H1 (cell line): ENCODE measurements around the gene ARMH4.

ENCODE experiments used
- EP300 ChIP-seq, 2 experiments: IDR thresholded peaks; 1 replicate in 1 of 2; 2 replicates in 1 of 2; pipeline ENCODE4 v1.6.1; 2011 to 2012; ENCODE audit warnings: low read depth in 2 of 2, low read length in 2 of 2, mild to moderate bottlenecking in 2 of 2, borderline replicate concordance in 1 of 2, inconsistent platforms in 1 of 2, moderate library complexity in 1 of 2
- EZH2 ChIP-seq: fragments of 200-600 bp; sonication (generic); IDR thresholded peaks from 2 replicates; pipeline ENCODE4 v1.7.1; 2012; ENCODE audit warnings: low read depth, mild to moderate bottlenecking, moderate library complexity, low read length, inconsistent platforms; ENCODE audit not compliant: severe bottlenecking
- POLR2A ChIP-seq, 2 experiments: IDR thresholded peaks; 1 replicate in 1 of 2; 2 replicates in 1 of 2; pipeline ENCODE4 v1.6.1; 2011; ENCODE audit warnings: low read depth in 2 of 2, low read length in 2 of 2, mild to moderate bottlenecking in 2 of 2; ENCODE audit errors: control extremely low read depth in 1 of 2
- SIX5 ChIP-seq: IDR thresholded peaks from 2 replicates; pipeline ENCODE4 v1.6.1; 2011; ENCODE audit warnings: mild to moderate bottlenecking, low read depth, low read length
- TAF1 ChIP-seq: IDR thresholded peaks from 2 replicates; pipeline ENCODE4 v1.6.1; 2011; ENCODE audit warnings: mild to moderate bottlenecking, low read depth, low read length
- TBP ChIP-seq: IDR thresholded peaks from 2 replicates; pipeline ENCODE4 v1.6.1; 2011; ENCODE audit warnings: low read depth, low read length, improper control_type of control experiment
- TF ChIP-seq, protein P1 (sequence below): IDR thresholded peaks from 2 replicates; pipeline ENCODE4 v1.6.1; 2012; ENCODE audit warnings: inconsistent platforms
- TF ChIP-seq, protein P2 (sequence below), 3 experiments: IDR thresholded peaks; 1 replicate in 2 of 3; 2 replicates in 1 of 3; pipeline versions ENCODE4 v1.5.1 to v1.6.1; 2011; ENCODE audit warnings: low read length in 3 of 3, mild to moderate bottlenecking in 3 of 3, inconsistent platforms in 2 of 3, low read depth in 1 of 3, moderate library complexity in 1 of 3; ENCODE audit not compliant: insufficient read depth in 1 of 3; ENCODE audit errors: control extremely low read depth in 1 of 3
- TF ChIP-seq, protein P3 (sequence below): IDR thresholded peaks from 2 replicates; pipeline ENCODE4 v1.6.1; 2011; ENCODE audit warnings: low read length, improper control_type of control experiment
- TF ChIP-seq, protein P4 (sequence below): IDR thresholded peaks from 2 replicates; pipeline ENCODE4 v1.6.1; 2012; ENCODE audit warnings: low read length, inconsistent platforms

DNA sequence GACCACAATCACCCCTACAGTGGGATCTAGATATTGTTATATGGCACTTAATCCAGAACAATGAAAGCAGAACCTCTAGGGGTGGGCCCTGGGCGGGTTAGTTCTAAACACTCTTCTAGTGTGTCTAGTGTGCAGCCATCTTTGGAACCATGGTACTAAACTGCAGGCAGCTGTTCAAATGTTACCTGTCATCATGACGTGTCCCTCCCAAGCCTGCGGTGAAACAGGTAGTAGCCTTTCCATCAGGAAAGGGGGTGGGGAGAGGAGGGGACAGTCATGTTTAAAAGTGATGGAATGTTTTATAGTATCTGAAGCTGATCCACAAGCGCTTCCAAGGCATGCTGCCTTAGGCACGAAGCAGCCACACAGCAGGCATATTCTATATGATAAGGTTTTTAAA lies 163.6 kb downstream of the ARMH4 start:
- no peak for TF ChIP-seq TAF1
- TF ChIP-seq, protein P1, sequence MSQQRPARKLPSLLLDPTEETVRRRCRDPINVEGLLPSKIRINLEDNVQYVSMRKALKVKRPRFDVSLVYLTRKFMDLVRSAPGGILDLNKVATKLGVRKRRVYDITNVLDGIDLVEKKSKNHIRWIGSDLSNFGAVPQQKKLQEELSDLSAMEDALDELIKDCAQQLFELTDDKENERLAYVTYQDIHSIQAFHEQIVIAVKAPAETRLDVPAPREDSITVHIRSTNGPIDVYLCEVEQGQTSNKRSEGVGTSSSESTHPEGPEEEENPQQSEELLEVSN = no peak
- TF ChIP-seq, protein P2, sequence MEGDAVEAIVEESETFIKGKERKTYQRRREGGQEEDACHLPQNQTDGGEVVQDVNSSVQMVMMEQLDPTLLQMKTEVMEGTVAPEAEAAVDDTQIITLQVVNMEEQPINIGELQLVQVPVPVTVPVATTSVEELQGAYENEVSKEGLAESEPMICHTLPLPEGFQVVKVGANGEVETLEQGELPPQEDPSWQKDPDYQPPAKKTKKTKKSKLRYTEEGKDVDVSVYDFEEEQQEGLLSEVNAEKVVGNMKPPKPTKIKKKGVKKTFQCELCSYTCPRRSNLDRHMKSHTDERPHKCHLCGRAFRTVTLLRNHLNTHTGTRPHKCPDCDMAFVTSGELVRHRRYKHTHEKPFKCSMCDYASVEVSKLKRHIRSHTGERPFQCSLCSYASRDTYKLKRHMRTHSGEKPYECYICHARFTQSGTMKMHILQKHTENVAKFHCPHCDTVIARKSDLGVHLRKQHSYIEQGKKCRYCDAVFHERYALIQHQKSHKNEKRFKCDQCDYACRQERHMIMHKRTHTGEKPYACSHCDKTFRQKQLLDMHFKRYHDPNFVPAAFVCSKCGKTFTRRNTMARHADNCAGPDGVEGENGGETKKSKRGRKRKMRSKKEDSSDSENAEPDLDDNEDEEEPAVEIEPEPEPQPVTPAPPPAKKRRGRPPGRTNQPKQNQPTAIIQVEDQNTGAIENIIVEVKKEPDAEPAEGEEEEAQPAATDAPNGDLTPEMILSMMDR (IDR thresholded peaks at IDR 0.05; ENCODE audit: control extremely low read depth in 1 of 3, insufficient read depth in 1 of 3, low read depth in 1 of 3, low read length in 3 of 3) = no peak
- TF ChIP-seq, protein P3, sequence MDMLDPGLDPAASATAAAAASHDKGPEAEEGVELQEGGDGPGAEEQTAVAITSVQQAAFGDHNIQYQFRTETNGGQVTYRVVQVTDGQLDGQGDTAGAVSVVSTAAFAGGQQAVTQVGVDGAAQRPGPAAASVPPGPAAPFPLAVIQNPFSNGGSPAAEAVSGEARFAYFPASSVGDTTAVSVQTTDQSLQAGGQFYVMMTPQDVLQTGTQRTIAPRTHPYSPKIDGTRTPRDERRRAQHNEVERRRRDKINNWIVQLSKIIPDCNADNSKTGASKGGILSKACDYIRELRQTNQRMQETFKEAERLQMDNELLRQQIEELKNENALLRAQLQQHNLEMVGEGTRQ = no peak
- TF ChIP-seq, protein P4, sequence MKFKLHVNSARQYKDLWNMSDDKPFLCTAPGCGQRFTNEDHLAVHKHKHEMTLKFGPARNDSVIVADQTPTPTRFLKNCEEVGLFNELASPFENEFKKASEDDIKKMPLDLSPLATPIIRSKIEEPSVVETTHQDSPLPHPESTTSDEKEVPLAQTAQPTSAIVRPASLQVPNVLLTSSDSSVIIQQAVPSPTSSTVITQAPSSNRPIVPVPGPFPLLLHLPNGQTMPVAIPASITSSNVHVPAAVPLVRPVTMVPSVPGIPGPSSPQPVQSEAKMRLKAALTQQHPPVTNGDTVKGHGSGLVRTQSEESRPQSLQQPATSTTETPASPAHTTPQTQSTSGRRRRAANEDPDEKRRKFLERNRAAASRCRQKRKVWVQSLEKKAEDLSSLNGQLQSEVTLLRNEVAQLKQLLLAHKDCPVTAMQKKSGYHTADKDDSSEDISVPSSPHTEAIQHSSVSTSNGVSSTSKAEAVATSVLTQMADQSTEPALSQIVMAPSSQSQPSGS = no peak
- TF ChIP-seq EZH2 = no peak
- no peak for TF ChIP-seq POLR2A (IDR thresholded peaks at IDR 0.05; ENCODE audit: control extremely low read depth in 1 of 2, low read depth in 2 of 2, low read length in 2 of 2)
- TF ChIP-seq SIX5 = no peak
- no peak for TF ChIP-seq EP300 (IDR thresholded peaks at IDR 0.05; ENCODE audit: borderline replicate concordance in 1 of 2, low read depth in 2 of 2, low read length in 2 of 2)
- TF ChIP-seq TBP = no peak
